ENCODE measurements around the gene B3GNT7. TPM values are rescaled to one million over a fixed set of nuclear protein-coding genes. Genes with fewer than 3 reads are reported as not detected.

The B3GNT7 gene
- total RNA-seq, 1 donor from 2014 or later, result 80.0 TPM

DNA sequence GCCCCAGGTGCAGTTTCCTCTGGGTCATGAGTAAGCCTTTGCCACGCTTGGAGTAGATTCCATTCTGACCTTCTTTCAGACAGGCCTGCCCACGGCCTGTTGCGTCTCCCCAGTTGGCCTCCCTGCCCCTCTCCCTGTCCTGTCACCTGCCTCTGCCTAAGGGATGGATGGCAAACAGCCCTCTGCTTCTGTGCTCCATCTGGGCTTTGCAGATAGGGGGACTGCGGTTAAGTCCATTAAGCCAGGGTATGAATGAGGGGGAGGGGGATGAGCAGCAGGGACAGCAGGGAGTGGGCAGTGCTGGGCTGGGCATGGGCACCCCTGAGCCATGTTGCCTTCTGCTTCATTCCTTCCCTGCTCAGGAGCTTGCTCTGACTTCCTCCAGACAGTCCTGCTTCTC lies 37.6 kb upstream of the B3GNT7 start:
- Histone ChIP-seq H3K27ac (no peak overlapping the region), H3K36me3 (no peaks in the 10 kb centered on the region), H3K4me1 (peaks cover 4% of the 10 kb centered on the region), H3K9me3 (no peaks in the 10 kb centered on the region), H3K4me3 (no peak overlapping the region), H3K27me3 (ENCODE audit: low read depth) (no peaks in the 10 kb centered on the region)
- intact Hi-C loops (cut with DNase I), result no loop called here
- DNase-seq (no peak), ATAC-seq (no peak)
- TF ChIP-seq, protein P1, sequence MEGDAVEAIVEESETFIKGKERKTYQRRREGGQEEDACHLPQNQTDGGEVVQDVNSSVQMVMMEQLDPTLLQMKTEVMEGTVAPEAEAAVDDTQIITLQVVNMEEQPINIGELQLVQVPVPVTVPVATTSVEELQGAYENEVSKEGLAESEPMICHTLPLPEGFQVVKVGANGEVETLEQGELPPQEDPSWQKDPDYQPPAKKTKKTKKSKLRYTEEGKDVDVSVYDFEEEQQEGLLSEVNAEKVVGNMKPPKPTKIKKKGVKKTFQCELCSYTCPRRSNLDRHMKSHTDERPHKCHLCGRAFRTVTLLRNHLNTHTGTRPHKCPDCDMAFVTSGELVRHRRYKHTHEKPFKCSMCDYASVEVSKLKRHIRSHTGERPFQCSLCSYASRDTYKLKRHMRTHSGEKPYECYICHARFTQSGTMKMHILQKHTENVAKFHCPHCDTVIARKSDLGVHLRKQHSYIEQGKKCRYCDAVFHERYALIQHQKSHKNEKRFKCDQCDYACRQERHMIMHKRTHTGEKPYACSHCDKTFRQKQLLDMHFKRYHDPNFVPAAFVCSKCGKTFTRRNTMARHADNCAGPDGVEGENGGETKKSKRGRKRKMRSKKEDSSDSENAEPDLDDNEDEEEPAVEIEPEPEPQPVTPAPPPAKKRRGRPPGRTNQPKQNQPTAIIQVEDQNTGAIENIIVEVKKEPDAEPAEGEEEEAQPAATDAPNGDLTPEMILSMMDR (IDR thresholded peaks at IDR 0.05), result no peak

DNA sequence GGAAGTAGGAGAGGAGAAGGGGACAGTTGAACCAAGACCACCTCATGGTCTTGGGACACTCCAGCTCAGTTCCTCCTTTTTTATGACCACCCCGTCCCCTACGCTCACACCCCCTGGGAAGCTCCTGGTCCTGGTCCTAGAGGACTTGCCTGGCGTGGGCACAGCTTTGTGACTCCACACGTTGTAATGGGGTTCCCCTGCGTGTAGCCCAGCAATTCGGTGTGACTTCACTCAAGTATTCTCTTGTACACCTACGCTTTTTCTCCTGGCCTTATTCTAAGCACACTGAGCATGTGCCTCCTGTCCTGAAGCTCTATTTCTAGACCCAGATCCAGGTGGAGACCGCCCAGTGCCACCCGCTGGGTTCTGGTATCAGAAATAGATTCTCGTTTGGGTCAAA lies 36.1 kb upstream of the B3GNT7 start:
- intact Hi-C loops (cut with DNase I), result no loop called here
- Histone ChIP-seq H3K27ac (no peak overlapping the region), H3K4me1 (peaks cover 8% of the 10 kb centered on the region), H3K36me3 (peaks cover 4% of the 10 kb centered on the region), H3K4me3 (no peak overlapping the region), H3K27me3 (ENCODE audit: low read depth) (no peaks in the 10 kb centered on the region), H3K9me3 (no peaks in the 10 kb centered on the region)
- DNase-seq (peak; percentile 34), ATAC-seq (no peak)
- TF ChIP-seq, protein P1 (IDR thresholded peaks at IDR 0.05), result no peak

DNA sequence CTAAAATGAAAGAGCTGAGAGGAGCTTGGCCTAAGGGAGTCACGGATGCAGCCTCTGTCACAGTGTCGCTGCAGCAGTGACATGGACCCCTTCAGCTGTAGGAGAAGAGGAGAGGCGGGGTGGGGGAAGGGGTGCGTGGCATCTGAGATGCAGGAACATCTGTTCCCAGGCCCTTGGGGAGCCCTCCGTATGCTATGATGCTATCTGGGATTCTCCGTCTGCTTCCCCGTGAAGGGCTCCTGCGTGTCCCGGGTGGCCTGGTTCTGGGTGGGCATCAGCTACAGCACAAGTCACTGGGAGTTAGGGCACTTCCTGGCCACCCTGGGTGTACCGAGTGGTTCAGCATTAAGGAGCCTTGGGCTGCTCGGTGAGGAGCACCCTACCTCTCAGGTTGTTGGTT lies 35.6 kb upstream of the B3GNT7 start:
- H3K27me3 ChIP-seq (ENCODE audit: low read depth), result no peaks in the 10 kb centered on the region
- H3K4me1 ChIP-seq, result peaks cover 8% of the 10 kb centered on the region
- intact Hi-C loops (cut with DNase I), result no loop called here
- ATAC-seq (peak in 1 of 2 donors; percentile 2), DNase-seq (no peak)
- H3K4me3 ChIP-seq, result no peak overlapping the region
- H3K9me3 ChIP-seq, result no peaks in the 10 kb centered on the region
- TF ChIP-seq, protein P1 (IDR thresholded peaks at IDR 0.05), result no peak
- peaks cover 4% of the 10 kb centered on the region for H3K36me3 ChIP-seq
- H3K27ac ChIP-seq, result no peak overlapping the region

DNA sequence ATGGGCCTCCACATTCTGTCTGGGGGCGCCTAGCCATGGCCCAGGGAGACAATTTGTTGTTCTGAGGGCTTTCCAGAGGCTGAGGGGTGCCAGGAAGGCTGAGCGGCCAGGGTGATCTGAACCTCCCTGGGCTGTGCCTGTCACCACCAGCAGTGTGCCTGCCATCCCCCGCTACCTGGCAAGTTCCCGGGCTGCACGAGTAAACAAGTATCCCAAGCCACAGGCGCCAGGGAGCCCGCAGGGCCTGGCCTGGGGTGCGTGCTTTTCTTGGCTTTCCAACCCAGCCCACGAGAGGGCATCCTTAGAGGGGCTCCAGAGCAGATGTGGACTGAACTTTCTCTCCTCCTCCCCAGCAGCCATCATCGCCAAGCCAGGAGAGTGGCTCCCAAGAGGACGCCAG lies 35.1 kb upstream of the B3GNT7 start:
- intact Hi-C loops (cut with DNase I), result no loop called here
- no peak for DNase-seq
- H3K27me3 ChIP-seq (ENCODE audit: low read depth), result no peaks in the 10 kb centered on the region
- peaks cover 4% of the 10 kb centered on the region for H3K36me3 ChIP-seq
- H3K4me1 ChIP-seq, result peaks cover 8% of the 10 kb centered on the region
- no peaks in the 10 kb centered on the region for H3K9me3 ChIP-seq
- TF ChIP-seq, protein P1 (IDR thresholded peaks at IDR 0.05), result no peak
- no peak overlapping the region for H3K4me3 ChIP-seq
- H3K27ac ChIP-seq, result peak overlapping the region; percentile 71
- peak in 1 of 2 donors; percentile 23 for ATAC-seq

DNA sequence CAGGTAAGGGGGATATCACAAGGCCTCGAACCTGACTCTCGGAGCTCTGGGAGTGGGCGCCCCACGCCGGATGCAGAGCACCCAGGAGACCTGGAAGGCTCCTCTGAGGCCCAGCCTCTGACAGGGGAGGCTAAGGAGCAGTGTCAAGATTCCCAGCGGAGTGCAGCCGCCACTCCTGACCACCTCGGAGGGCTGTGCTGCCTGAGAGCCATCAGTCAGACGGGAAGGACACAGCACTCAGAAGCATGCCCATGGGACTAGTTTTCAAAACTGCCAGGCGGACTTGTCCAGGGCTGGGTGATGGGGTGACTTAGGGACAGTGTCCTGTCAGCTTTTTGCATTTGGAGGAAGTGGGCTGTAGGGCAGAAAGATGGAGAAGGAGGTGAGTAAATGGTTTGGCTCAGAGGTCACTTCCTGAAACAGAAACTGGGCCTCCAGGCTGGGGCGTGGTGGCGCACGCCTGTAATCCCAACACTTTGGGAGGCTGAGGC lies 34.6 kb upstream of the B3GNT7 start:
- H3K4me3 ChIP-seq, result no peak overlapping the region
- peaks cover 8% of the 10 kb centered on the region for H3K4me1 ChIP-seq
- H3K27ac ChIP-seq, result peak overlapping the region; percentile 71
- intact Hi-C loops (cut with DNase I), result no loop called here
- no peaks in the 10 kb centered on the region for H3K9me3 ChIP-seq
- no peak for DNase-seq
- no peaks in the 10 kb centered on the region for H3K27me3 ChIP-seq (ENCODE audit: low read depth)
- TF ChIP-seq, protein P1 (IDR thresholded peaks at IDR 0.05), result no peak
- peaks cover 4% of the 10 kb centered on the region for H3K36me3 ChIP-seq
- peak; percentile 47 to 55 for ATAC-seq
